Activated naive CD4-positive, alpha-beta T cell treated with anti-CD3 and anti-CD28 coated beads, Interleukin-2, amount 10 ng/mL, durations not matched to agents 7 days and 5 days (primary cell): ENCODE measurements around the gene HUS1.

Experiments
- CTCF ChIA-PET: fragments of 350-600 bp; sonication (Branson Sonifier 250); formaldehyde crosslinking; loops from one replicate; lab custom pipeline; 2021; ENCODE audit warnings: antibody characterized with exemption; lab: Charles Lee
- DNase-seq: peaks from one replicate; pipeline ENCODE4 v3.0.0-alpha.2; 2020
- H3K27ac Mint-ChIP-seq: one replicate; pipeline ENCODE4 v1.8.0; 2021; ENCODE audit warnings: mild to moderate bottlenecking, moderate library complexity, mixed read lengths
- H3K27me3 Mint-ChIP-seq: one replicate; pipeline ENCODE4 v1.8.0; 2021; ENCODE audit warnings: mild to moderate bottlenecking, mixed read lengths
- H3K36me3 Mint-ChIP-seq: one replicate; pipeline ENCODE4 v1.8.0; 2021; ENCODE audit warnings: mixed read lengths
- H3K4me1 Mint-ChIP-seq: one replicate; pipeline ENCODE4 v1.8.0; 2021; ENCODE audit warnings: mixed read lengths
- H3K4me3 Mint-ChIP-seq: one replicate; pipeline ENCODE4 v1.8.0; 2021; ENCODE audit warnings: mild to moderate bottlenecking, moderate library complexity, mixed read lengths
- H3K9me3 Mint-ChIP-seq: one replicate; pipeline ENCODE4 v1.8.0; 2021; ENCODE audit warnings: mixed read lengths

HUS1 gene

GRCh38 chr7:47967123-47967522 lies 12.3 kb downstream of the HUS1 start:
- H3K4me3 Mint-ChIP-seq: no peak overlapping the region
- CTCF ChIA-PET: interaction anchor here (1.1 to 1.5 kb wide), 2 partner anchors 22 to 143 kb away, joined by 5 to 12 read pairs; no protein-coding TSS in a partner anchor
- no peak for DNase-seq
- H3K27me3 Mint-ChIP-seq: no peaks in the 10 kb centered on the region
- H3K27ac Mint-ChIP-seq: no peak overlapping the region
- peaks cover 68% of the 10 kb centered on the region for H3K36me3 Mint-ChIP-seq
- peaks cover 6% of the 10 kb centered on the region for H3K4me1 Mint-ChIP-seq
- no peaks in the 10 kb centered on the region for H3K9me3 Mint-ChIP-seq

- peaks cover 78% of the 10 kb centered on the region for H3K36me3 Mint-ChIP-seq
- CTCF ChIA-PET: interaction anchor here (0.6 to 1.0 kb wide), 2 partner anchors 138 to 145 kb away, joined by 3 read pairs; no protein-coding TSS in a partner anchor
- no peak for DNase-seq
- no peak overlapping the region for H3K4me3 Mint-ChIP-seq
- no peaks in the 10 kb centered on the region for H3K27me3 Mint-ChIP-seq
- H3K9me3 Mint-ChIP-seq: no peaks in the 10 kb centered on the region
- peaks cover 6% of the 10 kb centered on the region for H3K4me1 Mint-ChIP-seq
- no peak overlapping the region for H3K27ac Mint-ChIP-seq
Measured at GRCh38 chr7:47965456-47965855, 14.0 kb downstream of the HUS1 start.

- Mint-ChIP-seq H3K9me3 (no peaks in the 10 kb centered on the region), H3K4me1 (no peaks in the 10 kb centered on the region), H3K27ac (no peak overlapping the region), H3K27me3 (no peaks in the 10 kb centered on the region), H3K36me3 (peaks cover 65% of the 10 kb centered on the region), H3K4me3 (no peak overlapping the region)
- CTCF ChIA-PET: interaction anchor here (1.0 kb wide), 1 partner anchor 178 kb away, joined by 3 read pairs; no protein-coding TSS in a partner anchor
- no peak for DNase-seq
Measured at GRCh38 chr7:47962262-47962661, 17.2 kb downstream of the HUS1 start.

GRCh38 chr7:47957156-47957555 lies 22.3 kb downstream of the HUS1 start:
- peaks cover 39% of the 10 kb centered on the region for H3K36me3 Mint-ChIP-seq
- H3K4me1 Mint-ChIP-seq: no peaks in the 10 kb centered on the region
- no peak overlapping the region for H3K4me3 Mint-ChIP-seq
- no peaks in the 10 kb centered on the region for H3K27me3 Mint-ChIP-seq
- DNase-seq: no peak
- CTCF ChIA-PET: interaction anchor here (1.2 to 1.7 kb wide), 3 partner anchors 11 to 198 kb away, joined by 4 to 6 read pairs (median 5); no protein-coding TSS in a partner anchor
- no peaks in the 10 kb centered on the region for H3K9me3 Mint-ChIP-seq
- H3K27ac Mint-ChIP-seq: no peak overlapping the region

- Mint-ChIP-seq H3K4me1 (no peaks in the 10 kb centered on the region), H3K27me3 (no peaks in the 10 kb centered on the region)
Measured at GRCh38 chr7:47956220-47956619, 23.2 kb downstream of the HUS1 start.

GRCh38 chr7:47954231-47954911 lies 25.0 kb downstream of the HUS1 start:
- Mint-ChIP-seq H3K27me3 (no peaks in the 10 kb centered on the region), H3K4me1 (no peaks in the 10 kb centered on the region), H3K4me3 (no peak overlapping the region), H3K9me3 (no peaks in the 10 kb centered on the region), H3K36me3 (peaks cover 22% of the 10 kb centered on the region), H3K27ac (no peak overlapping the region)
- DNase-seq: no peak
- CTCF ChIA-PET: interaction anchor here (2.7 kb wide), 1 partner anchor 9 kb away, joined by 7 read pairs; no protein-coding TSS in a partner anchor

More at GRCh38 chr7:47956220-47956619, 23.2 kb downstream of the HUS1 start:
- Mint-ChIP-seq H3K36me3 (peaks cover 29% of the 10 kb centered on the region), H3K4me3 (no peak overlapping the region), H3K9me3 (no peaks in the 10 kb centered on the region), H3K27ac (no peak overlapping the region)
- CTCF ChIA-PET: interaction anchor here (1.2 to 1.7 kb wide), 3 partner anchors 12 to 199 kb away, joined by 4 to 6 read pairs (median 5); no protein-coding TSS in a partner anchor
- DNase-seq: no peak

GRCh38 chr7:47953822-47954221 lies 25.6 kb downstream of the HUS1 start:
- Mint-ChIP-seq H3K36me3 (peaks cover 22% of the 10 kb centered on the region), H3K27ac (no peak overlapping the region), H3K4me1 (no peaks in the 10 kb centered on the region), H3K4me3 (no peak overlapping the region), H3K27me3 (no peaks in the 10 kb centered on the region), H3K9me3 (no peaks in the 10 kb centered on the region)
- DNase-seq: no peak
- CTCF ChIA-PET: interaction anchor here (0.9 to 2.7 kb wide), 2 partner anchors 9 to 157 kb away, joined by 3 to 7 read pairs; no protein-coding TSS in a partner anchor

GRCh38 chr7:47952224-47952623 lies 27.2 kb downstream of the HUS1 start:
- CTCF ChIA-PET: interaction anchor here (0.9 to 2.7 kb wide), 3 partner anchors 7 to 158 kb away, joined by 3 to 7 read pairs (median 3); no protein-coding TSS in a partner anchor
- Mint-ChIP-seq H3K27me3 (no peaks in the 10 kb centered on the region), H3K4me1 (no peaks in the 10 kb centered on the region)

GRCh38 chr7:47951374-47951773 lies 28.0 kb downstream of the HUS1 start:
- no peak overlapping the region for H3K27ac Mint-ChIP-seq
- H3K4me3 Mint-ChIP-seq: no peak overlapping the region
- H3K9me3 Mint-ChIP-seq: no peaks in the 10 kb centered on the region
- CTCF ChIA-PET: interaction anchor here (0.9 to 1.3 kb wide), 3 partner anchors 8 to 203 kb away, joined by 3 to 5 read pairs (median 4); no protein-coding TSS in a partner anchor
- H3K27me3 Mint-ChIP-seq: no peaks in the 10 kb centered on the region
- peaks cover 9% of the 10 kb centered on the region for H3K36me3 Mint-ChIP-seq
- no peak for DNase-seq
- H3K4me1 Mint-ChIP-seq: no peaks in the 10 kb centered on the region

More at GRCh38 chr7:47952224-47952623, 27.2 kb downstream of the HUS1 start:
- Mint-ChIP-seq H3K36me3 (peaks cover 14% of the 10 kb centered on the region), H3K27ac (no peak overlapping the region), H3K9me3 (no peaks in the 10 kb centered on the region), H3K4me3 (no peak overlapping the region)
- no peak for DNase-seq

- Mint-ChIP-seq H3K9me3 (no peaks in the 10 kb centered on the region), H3K4me3 (no peak overlapping the region), H3K4me1 (no peaks in the 10 kb centered on the region), H3K36me3 (peaks cover 7% of the 10 kb centered on the region), H3K27ac (no peak overlapping the region), H3K27me3 (no peaks in the 10 kb centered on the region)
- DNase-seq: no peak
- CTCF ChIA-PET: interaction anchor here (1.2 to 1.3 kb wide), 2 partner anchors 41 to 204 kb away, joined by 4 to 5 read pairs; no protein-coding TSS in a partner anchor
Measured at GRCh38 chr7:47950714-47951113, 28.7 kb downstream of the HUS1 start.

- Mint-ChIP-seq H3K4me3 (no peak overlapping the region), H3K36me3 (peaks cover 4% of the 10 kb centered on the region), H3K9me3 (no peaks in the 10 kb centered on the region), H3K27me3 (no peaks in the 10 kb centered on the region), H3K27ac (no peak overlapping the region), H3K4me1 (no peaks in the 10 kb centered on the region)
- CTCF ChIA-PET: interaction anchor here (1.3 to 3.0 kb wide), 2 partner anchors 205 kb away, joined by 5 to 21 read pairs; no protein-coding TSS in a partner anchor
- no peak for DNase-seq
Measured at GRCh38 chr7:47949703-47950102, 29.7 kb downstream of the HUS1 start.

- peaks cover 3% of the 10 kb centered on the region for H3K27me3 Mint-ChIP-seq
- no peak within 1 kb of the TSS for H3K4me3 Mint-ChIP-seq
- H3K36me3 Mint-ChIP-seq: no peaks in the 10 kb centered on the region
- no peak for DNase-seq
- no peaks in the 10 kb centered on the region for H3K4me1 Mint-ChIP-seq
- no peak within 1 kb of the TSS for H3K27ac Mint-ChIP-seq
- CTCF ChIA-PET: interaction anchor here (1.4 to 3.0 kb wide), 3 partner anchors 10 to 206 kb away, joined by 3 to 21 read pairs (median 8); no protein-coding TSS in a partner anchor
- H3K9me3 Mint-ChIP-seq: no peaks in the 10 kb centered on the region
Measured at GRCh38 chr7:47948141-47948790, 31.1 kb downstream of the HUS1 start, which contains the start of gene PKD1L1. PKD1L1 (minus strand) TSS chr7:47948466; CDS start chr7:47948440, 26 bp downstream.

- Mint-ChIP-seq H3K27me3 (peaks cover 3% of the 10 kb centered on the region), H3K27ac (no peak overlapping the region), H3K9me3 (no peaks in the 10 kb centered on the region), H3K36me3 (no peaks in the 10 kb centered on the region), H3K4me1 (no peaks in the 10 kb centered on the region), H3K4me3 (no peak overlapping the region)
- CTCF ChIA-PET: interaction anchor here (1.4 to 4.5 kb wide), 4 partner anchors 9 to 207 kb away, joined by 3 to 75 read pairs (median 14); no protein-coding TSS in a partner anchor
- DNase-seq: no peak
Measured at GRCh38 chr7:47947355-47947749, 32.1 kb downstream of the HUS1 start.
